Neural crest cell (in vitro differentiated cells): ENCODE data around the gene SPRED3. TPM values are rescaled to one million over a fixed set of nuclear protein-coding genes. Genes with fewer than 3 reads are reported as not detected.

ENCODE experiments used
- DNase-seq: peaks from one replicate; pipeline ENCODE4 v3.0.0; 2021; ENCODE audit warnings: low read depth, mixed read lengths, low spot score
- H3K27ac Mint-ChIP-seq: one replicate; pipeline ENCODE4 v1.8.0; 2021; ENCODE audit warnings: mild to moderate bottlenecking, mixed read lengths; ENCODE audit not compliant: unreplicated experiment
- H3K27me3 Mint-ChIP-seq: 2 replicates; pipeline ENCODE4 v1.8.0; 2021; ENCODE audit warnings: low read depth, mild to moderate bottlenecking, mixed read lengths
- H3K36me3 Mint-ChIP-seq: 2 replicates; pipeline ENCODE4 v1.8.0; 2021; ENCODE audit warnings: low read depth, mild to moderate bottlenecking, mixed read lengths
- H3K4me1 Mint-ChIP-seq: 2 replicates; pipeline ENCODE4 v1.8.0; 2021; ENCODE audit warnings: mixed read lengths
- H3K4me3 Mint-ChIP-seq: one replicate; pipeline ENCODE4 v1.8.0; 2021; ENCODE audit warnings: mild to moderate bottlenecking, mixed read lengths
- H3K9me3 Mint-ChIP-seq: 2 replicates; pipeline ENCODE4 v1.8.0; 2021; ENCODE audit warnings: mixed read lengths
- CTCF ChIP-seq: fragments of 200-600 bp; sonication (generic); conservative IDR thresholded peaks from 2 replicates; pipeline ENCODE4 v1.5.0; 2021; ENCODE audit warnings: antibody characterized with exemption, mild to moderate bottlenecking
- total RNA-seq: library from RNA; stranded (reverse); gene quantifications from 2 replicates; pipeline ENCODE4 v1.2.1, GENCODE V29; 2021

The SPRED3 gene
- total RNA-seq, 1 donor from 2014 or later: 12.0 TPM

GRCh38 chr19:38381138-38381537, 7.4 kb upstream of the SPRED3 start:
- Mint-ChIP-seq H3K4me3 (peak overlapping the region; percentile 27), H3K36me3 (peaks cover 9% of the 10 kb centered on the region)
- DNase-seq: no peak

GRCh38 chr19:38383184-38383583, 5.3 kb upstream of the SPRED3 start:
- no peak for DNase-seq
- no peak overlapping the region for H3K4me3 Mint-ChIP-seq
- TF ChIP-seq CTCF: no peak
- H3K4me1 Mint-ChIP-seq: peaks cover 9% of the 10 kb centered on the region
- no peaks in the 10 kb centered on the region for H3K9me3 Mint-ChIP-seq
- H3K27me3 Mint-ChIP-seq: peaks cover 3% of the 10 kb centered on the region
- H3K36me3 Mint-ChIP-seq: peaks cover 15% of the 10 kb centered on the region
- H3K27ac Mint-ChIP-seq: peak overlapping the region; percentile 67

More at GRCh38 chr19:38381138-38381537, 7.4 kb upstream of the SPRED3 start:
- H3K27ac Mint-ChIP-seq: no peak overlapping the region
- TF ChIP-seq CTCF: no peak
- H3K27me3 Mint-ChIP-seq: no peaks in the 10 kb centered on the region
- peaks cover 2% of the 10 kb centered on the region for H3K4me1 Mint-ChIP-seq
- H3K9me3 Mint-ChIP-seq: no peaks in the 10 kb centered on the region

GRCh38 chr19:38383743-38384142, 4.8 kb upstream of the SPRED3 start:
- no peaks in the 10 kb centered on the region for H3K9me3 Mint-ChIP-seq

GRCh38 chr19:38384209-38385027, 4.1 kb upstream of the SPRED3 start:
- Mint-ChIP-seq H3K9me3 (no peaks in the 10 kb centered on the region), H3K4me3 (peak overlapping the region; percentile 64), H3K36me3 (peaks cover 11% of the 10 kb centered on the region), H3K27me3 (peaks cover 4% of the 10 kb centered on the region), H3K27ac (no peak overlapping the region), H3K4me1 (peaks cover 12% of the 10 kb centered on the region)
- TF ChIP-seq CTCF: peak; percentile 23
- no peak for DNase-seq

More at GRCh38 chr19:38383743-38384142, 4.8 kb upstream of the SPRED3 start:
- Mint-ChIP-seq H3K4me3 (no peak overlapping the region), H3K27ac (no peak overlapping the region), H3K4me1 (peaks cover 10% of the 10 kb centered on the region), H3K27me3 (peaks cover 4% of the 10 kb centered on the region), H3K36me3 (peaks cover 15% of the 10 kb centered on the region)
- no peak for TF ChIP-seq CTCF
- DNase-seq: no peak

- no peak for DNase-seq
- peaks cover 20% of the 10 kb centered on the region for H3K4me1 Mint-ChIP-seq
- H3K4me3 Mint-ChIP-seq: peak overlapping the region; percentile 64
Observed at GRCh38 chr19:38385057-38385803, 3.3 kb upstream of the SPRED3 start.

More at GRCh38 chr19:38385057-38385803, 3.3 kb upstream of the SPRED3 start:
- Mint-ChIP-seq H3K36me3 (peaks cover 9% of the 10 kb centered on the region), H3K9me3 (no peaks in the 10 kb centered on the region), H3K27ac (no peak overlapping the region), H3K27me3 (peaks cover 4% of the 10 kb centered on the region)
- no peak for TF ChIP-seq CTCF
